Measurements from ENCODE around the gene HOXC10.

- TF ChIP-seq CTCF (IDR thresholded peaks at IDR 0.05) (no peak), POLR2A (IDR thresholded peaks at IDR 0.05) (no peak)
These were observed 46.4 kb upstream of the HOXC10 start, which contains the start of gene HOXC13 for GRCh38 chr12:53938326-53939140.

All from transverse colon (tissue), 3 donors.